ENCODE measurements around the gene SAMD1.

DNA sequence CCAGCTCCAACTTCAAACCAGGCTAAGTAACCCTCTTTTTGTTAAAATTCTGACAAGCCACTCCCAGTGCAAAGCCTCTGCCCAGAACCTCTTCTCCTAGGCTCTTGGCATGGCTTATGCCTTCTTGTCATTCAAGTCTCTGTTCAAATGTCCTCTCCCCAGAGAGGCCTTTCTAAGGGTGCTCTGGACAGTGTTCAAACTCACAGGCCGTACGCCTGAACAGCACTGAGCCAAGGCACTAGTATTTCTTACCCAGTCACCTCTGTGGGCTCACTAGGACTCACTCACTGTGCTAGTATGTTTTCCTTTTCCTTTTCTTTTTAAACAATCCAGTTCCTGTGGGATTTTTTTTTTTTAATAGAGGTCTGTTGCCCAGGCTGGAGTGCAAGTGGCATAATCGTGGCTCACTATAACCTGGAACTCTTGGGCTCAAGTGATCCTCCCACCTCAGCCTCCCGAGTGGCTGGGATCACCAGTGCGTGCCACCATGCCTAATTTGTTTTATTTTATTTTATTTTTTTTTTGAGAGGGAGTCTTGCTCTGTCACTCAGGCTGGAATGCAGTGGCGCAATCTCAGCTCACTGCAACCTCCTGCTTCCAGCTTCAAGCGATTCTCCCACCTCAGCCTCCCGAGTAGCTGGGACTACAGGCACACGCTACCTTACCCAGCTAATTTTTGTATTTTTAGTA, 48.2 kb upstream of the SAMD1 start:
- TF ChIP-seq, protein P1, sequence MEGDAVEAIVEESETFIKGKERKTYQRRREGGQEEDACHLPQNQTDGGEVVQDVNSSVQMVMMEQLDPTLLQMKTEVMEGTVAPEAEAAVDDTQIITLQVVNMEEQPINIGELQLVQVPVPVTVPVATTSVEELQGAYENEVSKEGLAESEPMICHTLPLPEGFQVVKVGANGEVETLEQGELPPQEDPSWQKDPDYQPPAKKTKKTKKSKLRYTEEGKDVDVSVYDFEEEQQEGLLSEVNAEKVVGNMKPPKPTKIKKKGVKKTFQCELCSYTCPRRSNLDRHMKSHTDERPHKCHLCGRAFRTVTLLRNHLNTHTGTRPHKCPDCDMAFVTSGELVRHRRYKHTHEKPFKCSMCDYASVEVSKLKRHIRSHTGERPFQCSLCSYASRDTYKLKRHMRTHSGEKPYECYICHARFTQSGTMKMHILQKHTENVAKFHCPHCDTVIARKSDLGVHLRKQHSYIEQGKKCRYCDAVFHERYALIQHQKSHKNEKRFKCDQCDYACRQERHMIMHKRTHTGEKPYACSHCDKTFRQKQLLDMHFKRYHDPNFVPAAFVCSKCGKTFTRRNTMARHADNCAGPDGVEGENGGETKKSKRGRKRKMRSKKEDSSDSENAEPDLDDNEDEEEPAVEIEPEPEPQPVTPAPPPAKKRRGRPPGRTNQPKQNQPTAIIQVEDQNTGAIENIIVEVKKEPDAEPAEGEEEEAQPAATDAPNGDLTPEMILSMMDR (IDR thresholded peaks at IDR 0.05; ENCODE audit: insufficient read depth, low read depth, low read length), result no peak
- TF ChIP-seq EZH2 (IDR thresholded peaks at IDR 0.05; ENCODE audit: insufficient read depth, low read length), result no peak

Data from astrocyte (in vitro differentiated cells and primary cell).